Measurements from ENCODE around the gene CCDC186.
"Not testable (repeated sequence)": the region's sequence is repeated elsewhere in the genome, so short reads cannot be mapped to it uniquely, and the experiment has no call there.

The CCDC186 gene

DNA sequence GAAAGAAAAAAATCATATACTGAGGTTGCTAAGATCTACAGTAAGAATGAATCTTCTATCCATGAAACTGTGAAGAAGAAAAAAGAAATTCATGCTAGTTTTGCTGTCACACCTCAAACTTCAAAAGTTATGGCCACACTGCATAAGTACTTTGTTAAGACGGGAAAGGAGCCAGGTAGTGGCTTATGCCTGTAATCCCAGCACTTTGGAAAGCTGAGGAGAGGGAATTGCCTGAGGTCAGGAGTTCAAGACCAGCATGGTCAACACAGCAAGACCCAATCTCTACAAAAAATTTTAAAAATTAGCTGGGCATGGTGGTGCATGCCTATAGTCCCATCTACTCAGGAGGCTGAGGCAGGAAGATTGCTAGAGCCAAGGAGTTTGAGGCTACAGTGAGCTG, 22.1 kb downstream of the CCDC186 start:
- Mint-ChIP-seq H3K27me3 (no peaks in the 10 kb centered on the region), H3K27ac (no peak overlapping the region), H3K4me1 (peaks cover 20% of the 10 kb centered on the region), H3K4me3 (no peak overlapping the region), H3K36me3 (peaks cover 29% of the 10 kb centered on the region), H3K9me3 (no peaks in the 10 kb centered on the region)

DNA sequence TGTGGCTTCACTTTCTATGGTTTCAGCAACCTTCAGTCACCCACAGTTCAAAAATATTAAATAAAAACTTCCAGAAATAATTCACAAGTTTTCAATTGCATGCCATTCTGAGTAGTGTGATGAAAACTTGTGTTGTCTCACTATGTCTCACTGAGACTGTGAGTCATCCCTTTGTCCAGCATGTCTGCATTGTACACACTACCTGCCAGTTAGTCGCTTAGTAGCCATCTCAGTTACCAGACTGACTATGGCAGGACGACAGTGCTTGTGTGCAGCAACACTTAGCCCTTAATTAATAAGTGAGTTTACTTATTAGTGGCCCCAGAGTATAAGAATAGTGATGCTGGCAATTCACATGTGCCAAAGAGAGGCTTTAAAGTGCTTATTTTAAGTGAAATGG, 22.5 kb downstream of the CCDC186 start:
- H3K27me3 Mint-ChIP-seq, result no peaks in the 10 kb centered on the region
- no peaks in the 10 kb centered on the region for H3K9me3 Mint-ChIP-seq
- peaks cover 29% of the 10 kb centered on the region for H3K36me3 Mint-ChIP-seq
- H3K27ac Mint-ChIP-seq, result no peak overlapping the region
- H3K4me3 Mint-ChIP-seq, result no peak overlapping the region
- H3K4me1 Mint-ChIP-seq, result peaks cover 20% of the 10 kb centered on the region

DNA sequence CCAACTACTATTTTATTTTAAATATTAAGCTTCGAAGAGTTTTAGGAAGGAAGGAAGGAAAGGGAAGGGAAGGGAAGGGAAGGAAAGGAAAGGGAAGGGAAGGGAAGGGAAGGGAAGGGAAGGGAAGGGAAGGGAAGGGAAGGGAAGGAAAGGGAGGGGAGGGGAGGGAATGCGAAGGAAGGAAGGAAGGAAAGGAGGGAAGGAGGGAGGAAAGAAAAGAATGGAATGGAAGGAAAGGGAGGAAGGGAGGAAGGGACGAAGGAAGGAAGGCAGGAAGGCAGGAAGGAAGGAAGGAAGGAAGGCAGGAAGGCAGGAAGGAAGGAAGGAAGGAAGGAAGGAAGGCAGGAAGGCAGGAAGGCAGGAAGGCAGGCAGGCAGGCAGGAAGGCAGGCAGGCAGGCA, 24.5 kb downstream of the CCDC186 start:
- Mint-ChIP-seq H3K4me1 (peaks cover 16% of the 10 kb centered on the region), H3K36me3 (peaks cover 24% of the 10 kb centered on the region)
- not testable (repeated sequence) for H3K4me3 Mint-ChIP-seq, H3K9me3 Mint-ChIP-seq, H3K27me3 Mint-ChIP-seq, H3K27ac Mint-ChIP-seq

DNA sequence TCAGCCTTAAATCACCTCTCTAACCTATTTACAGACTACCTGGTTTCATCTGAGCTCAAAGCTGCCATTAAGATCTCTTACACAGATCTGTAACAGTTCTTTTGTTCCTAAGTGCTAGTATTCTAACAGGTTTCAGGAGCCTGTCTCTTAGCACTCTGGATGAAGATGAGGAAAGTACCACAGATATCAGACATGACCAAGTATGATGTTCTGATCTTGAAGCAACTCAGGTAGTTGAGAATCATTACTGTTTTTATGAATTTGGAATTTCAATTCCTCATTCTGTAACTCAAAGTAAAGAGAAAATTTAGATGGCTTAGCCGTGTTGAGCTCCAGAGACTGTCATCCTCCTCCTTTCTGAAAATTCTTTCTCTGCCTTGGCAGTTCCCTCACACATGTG, 30.8 kb downstream of the CCDC186 start:
- Mint-ChIP-seq H3K36me3 (peaks cover 19% of the 10 kb centered on the region), H3K4me3 (no peak overlapping the region), H3K27ac (no peak overlapping the region), H3K4me1 (no peaks in the 10 kb centered on the region), H3K27me3 (no peaks in the 10 kb centered on the region), H3K9me3 (no peaks in the 10 kb centered on the region)

DNA sequence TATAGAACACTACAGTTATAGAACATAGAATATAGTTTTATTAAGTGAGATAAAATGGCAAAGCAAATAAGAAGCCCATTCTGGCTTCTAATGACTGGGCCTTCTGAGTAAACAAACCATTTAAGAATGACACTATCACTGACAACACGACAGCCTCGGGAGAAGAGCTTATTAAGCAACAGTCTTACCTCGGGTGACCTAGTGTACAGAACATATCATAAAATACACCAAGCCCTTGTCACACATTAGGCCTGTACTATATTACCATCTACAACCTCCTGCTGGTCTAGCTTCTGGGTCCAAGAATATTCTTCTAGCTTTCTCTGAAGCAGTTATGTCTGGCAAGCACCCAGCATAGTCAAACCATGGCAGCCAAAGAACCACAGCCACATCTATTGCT, 32.0 kb downstream of the CCDC186 start:
- Mint-ChIP-seq H3K27ac (no peak overlapping the region), H3K36me3 (peaks cover 14% of the 10 kb centered on the region), H3K27me3 (no peaks in the 10 kb centered on the region), H3K4me1 (no peaks in the 10 kb centered on the region), H3K4me3 (no peak overlapping the region), H3K9me3 (no peaks in the 10 kb centered on the region)

DNA sequence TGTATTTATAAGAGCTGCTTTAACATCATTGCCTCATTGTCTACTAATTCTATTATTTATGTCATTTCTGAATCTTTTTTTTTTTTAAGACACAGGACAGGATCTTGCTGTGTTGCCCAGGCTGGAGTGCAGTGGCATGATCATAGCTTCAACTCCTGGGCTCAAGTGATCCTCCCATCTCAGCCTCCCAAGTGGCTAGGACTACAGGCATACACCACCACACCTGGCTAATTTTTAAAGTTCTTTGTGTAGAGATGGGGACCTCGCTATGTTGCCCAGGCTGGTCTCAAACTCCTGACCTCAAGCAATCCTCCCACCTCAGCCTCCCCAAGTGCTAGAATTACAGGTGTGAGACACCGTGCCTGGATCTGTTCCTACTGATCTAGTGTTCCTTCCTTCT, 33.2 kb downstream of the CCDC186 start:
- peaks cover 19% of the 10 kb centered on the region for H3K36me3 Mint-ChIP-seq
- not testable (repeated sequence) for H3K9me3 Mint-ChIP-seq, H3K27ac Mint-ChIP-seq, H3K4me3 Mint-ChIP-seq, H3K27me3 Mint-ChIP-seq, H3K4me1 Mint-ChIP-seq

DNA sequence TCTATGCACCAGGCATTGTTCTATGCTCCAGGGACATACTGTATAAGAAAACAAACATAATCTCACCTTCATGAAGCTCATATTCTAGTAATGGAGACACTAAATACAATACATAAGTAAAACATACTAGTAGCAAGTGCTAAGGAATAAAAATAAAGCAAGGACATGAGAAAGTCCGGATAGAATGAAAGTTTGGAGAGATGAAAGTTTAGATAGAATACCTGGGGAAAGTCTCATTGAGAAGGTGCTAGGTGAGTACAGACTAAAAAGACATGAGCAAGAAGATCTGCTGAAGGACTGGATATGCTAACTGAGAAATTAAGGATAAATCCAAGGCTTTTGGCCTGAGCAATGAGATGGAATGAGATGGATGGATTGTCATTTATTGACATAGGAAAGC, 34.0 kb downstream of the CCDC186 start:
- no peak overlapping the region for H3K4me3 Mint-ChIP-seq

DNA sequence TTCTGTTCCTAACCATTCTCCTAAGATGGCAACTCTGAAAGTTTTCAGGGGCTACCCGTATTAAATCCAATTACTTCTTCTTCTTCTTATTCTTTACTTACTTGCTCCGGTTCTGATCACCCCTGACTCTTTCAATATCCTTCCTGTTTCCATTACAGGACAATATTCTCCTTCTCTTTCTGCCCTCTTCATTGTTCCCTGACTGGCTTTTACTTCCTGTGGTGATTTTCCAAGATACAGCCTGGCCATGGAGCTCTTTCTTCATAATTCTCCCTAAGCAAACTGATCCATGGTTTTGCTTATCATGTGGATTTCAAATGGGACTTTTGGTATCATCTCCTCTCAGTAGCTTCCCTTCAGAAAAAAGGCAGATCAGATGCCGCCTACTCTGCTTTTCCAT, 35.4 kb downstream of the CCDC186 start:
- Mint-ChIP-seq H3K9me3 (no peaks in the 10 kb centered on the region), H3K4me1 (no peaks in the 10 kb centered on the region), H3K4me3 (no peak overlapping the region), H3K27ac (no peak overlapping the region), H3K27me3 (no peaks in the 10 kb centered on the region), H3K36me3 (peaks cover 26% of the 10 kb centered on the region)

More for the DNA sequence above, 34.0 kb downstream of the CCDC186 start:
- H3K27me3 Mint-ChIP-seq, result no peaks in the 10 kb centered on the region
- no peak overlapping the region for H3K27ac Mint-ChIP-seq
- H3K36me3 Mint-ChIP-seq, result peaks cover 25% of the 10 kb centered on the region
- H3K9me3 Mint-ChIP-seq, result no peaks in the 10 kb centered on the region
- H3K4me1 Mint-ChIP-seq, result no peaks in the 10 kb centered on the region

DNA sequence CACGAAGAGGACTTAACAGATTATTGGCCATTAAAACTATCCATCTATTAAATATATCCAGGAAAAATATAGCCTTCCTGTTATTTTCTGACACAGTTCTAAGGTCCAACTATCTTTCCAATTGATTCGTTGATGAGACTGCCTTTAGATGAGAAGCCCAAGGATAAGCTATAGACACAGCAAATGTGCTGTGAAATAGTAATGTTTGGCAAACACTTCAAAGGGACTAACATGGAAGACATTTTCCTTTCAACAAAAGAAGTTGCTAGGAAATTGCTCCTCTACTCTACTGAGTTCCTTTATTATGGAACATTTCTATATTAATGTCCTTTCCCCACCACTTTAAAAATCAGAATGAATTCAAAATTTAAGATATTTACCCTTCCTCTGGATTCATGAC, 38.5 kb downstream of the CCDC186 start:
- Mint-ChIP-seq H3K36me3 (peaks cover 36% of the 10 kb centered on the region), H3K27ac (no peak overlapping the region), H3K4me1 (no peaks in the 10 kb centered on the region)

DNA sequence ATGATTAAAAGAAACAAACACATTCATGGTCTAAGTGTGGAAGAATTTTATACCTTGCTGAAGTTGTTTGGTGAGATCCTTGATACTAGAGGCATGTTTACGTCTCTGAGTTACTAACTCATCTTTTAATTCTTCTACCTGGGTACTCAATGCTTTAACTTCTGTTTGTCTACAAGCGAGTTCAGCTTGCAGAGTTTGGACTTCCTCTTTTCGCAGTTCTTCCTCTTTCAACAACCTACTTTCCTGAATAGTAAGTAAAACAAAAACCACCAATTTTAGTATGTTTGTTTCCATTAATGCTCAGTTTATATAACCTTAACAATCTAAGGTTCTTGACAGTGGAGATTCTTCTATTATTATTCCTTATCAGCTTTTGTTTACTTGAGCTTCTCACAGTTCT, 42.9 kb downstream of the CCDC186 start:
- Mint-ChIP-seq H3K27me3 (no peaks in the 10 kb centered on the region), H3K4me1 (no peaks in the 10 kb centered on the region), H3K9me3 (no peaks in the 10 kb centered on the region), H3K27ac (peak overlapping the region; percentile 36), H3K4me3 (no peak overlapping the region), H3K36me3 (peaks cover 32% of the 10 kb centered on the region)

More for the DNA sequence above, 38.5 kb downstream of the CCDC186 start:
- no peaks in the 10 kb centered on the region for H3K9me3 Mint-ChIP-seq
- H3K27me3 Mint-ChIP-seq, result no peaks in the 10 kb centered on the region
- H3K4me3 Mint-ChIP-seq, result no peak overlapping the region

DNA sequence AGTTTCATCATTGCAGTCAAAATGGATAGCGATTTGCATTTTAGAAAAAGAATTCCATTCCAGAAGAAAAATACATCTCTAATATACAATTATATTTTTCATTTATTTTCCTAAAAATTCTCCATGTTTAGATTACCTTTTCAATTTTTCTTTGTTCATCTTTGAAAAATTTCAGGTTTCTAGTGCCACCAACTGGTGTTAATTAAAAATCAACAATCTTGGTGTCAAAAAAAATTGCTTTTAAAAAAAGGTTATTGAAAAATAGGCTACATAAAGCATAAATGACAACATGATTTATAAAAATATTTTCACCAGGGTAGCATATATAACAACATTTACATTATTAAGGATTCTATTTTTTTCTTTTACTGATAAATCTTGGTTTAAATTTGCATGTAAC, 53.0 kb downstream of the CCDC186 start:
- no peaks in the 10 kb centered on the region for H3K9me3 Mint-ChIP-seq
- H3K27ac Mint-ChIP-seq, result no peak overlapping the region
- peaks cover 12% of the 10 kb centered on the region for H3K36me3 Mint-ChIP-seq
- H3K27me3 Mint-ChIP-seq, result no peaks in the 10 kb centered on the region
- no peaks in the 10 kb centered on the region for H3K4me1 Mint-ChIP-seq
- no peak overlapping the region for H3K4me3 Mint-ChIP-seq

DNA sequence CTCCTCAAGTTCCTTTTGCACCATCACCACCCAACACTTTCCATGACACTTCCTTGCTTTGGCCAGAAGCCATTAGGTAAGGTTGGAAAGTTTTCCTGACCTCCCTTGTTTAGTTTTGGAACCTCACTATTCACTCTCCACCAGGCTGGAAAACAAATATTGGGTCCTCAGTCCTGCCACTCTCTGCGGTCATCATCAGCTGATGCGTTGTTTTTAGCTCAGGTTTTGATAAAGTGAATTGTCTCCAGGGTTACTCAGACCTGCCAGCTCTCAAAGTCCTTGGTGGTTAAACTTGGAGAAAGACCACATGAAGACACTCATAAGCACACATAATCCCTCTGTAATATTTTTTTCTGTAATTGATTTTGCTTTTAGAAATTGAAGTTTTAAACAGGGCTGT, 55.5 kb downstream of the CCDC186 start:
- Mint-ChIP-seq H3K4me3 (no peak overlapping the region), H3K4me1 (no peaks in the 10 kb centered on the region), H3K27ac (no peak overlapping the region), H3K36me3 (peaks cover 4% of the 10 kb centered on the region), H3K9me3 (no peaks in the 10 kb centered on the region), H3K27me3 (no peaks in the 10 kb centered on the region)

DNA sequence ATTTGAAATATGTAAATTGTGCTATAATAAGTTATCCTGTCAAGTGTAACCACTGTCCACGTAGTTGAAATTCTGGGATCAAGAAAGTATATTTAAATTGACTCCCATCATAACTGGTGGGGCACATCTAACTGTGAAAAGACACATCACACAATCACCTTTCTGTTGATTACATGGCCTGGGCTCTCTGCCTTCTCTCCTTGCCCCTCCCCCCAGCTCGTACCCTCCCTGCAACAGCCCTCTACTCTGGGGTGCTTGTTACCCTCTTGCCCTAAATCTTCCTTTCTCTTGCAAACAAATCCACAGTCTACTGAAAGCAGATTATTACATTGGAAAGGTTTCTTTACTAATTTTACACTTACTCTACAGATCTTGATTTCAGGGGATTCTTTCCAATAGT, 56.3 kb downstream of the CCDC186 start:
- no peak overlapping the region for H3K27ac Mint-ChIP-seq
- H3K36me3 Mint-ChIP-seq, result peaks cover 3% of the 10 kb centered on the region
- no peaks in the 10 kb centered on the region for H3K9me3 Mint-ChIP-seq
- peaks cover 2% of the 10 kb centered on the region for H3K27me3 Mint-ChIP-seq
- no peak overlapping the region for H3K4me3 Mint-ChIP-seq
- H3K4me1 Mint-ChIP-seq, result no peaks in the 10 kb centered on the region

DNA sequence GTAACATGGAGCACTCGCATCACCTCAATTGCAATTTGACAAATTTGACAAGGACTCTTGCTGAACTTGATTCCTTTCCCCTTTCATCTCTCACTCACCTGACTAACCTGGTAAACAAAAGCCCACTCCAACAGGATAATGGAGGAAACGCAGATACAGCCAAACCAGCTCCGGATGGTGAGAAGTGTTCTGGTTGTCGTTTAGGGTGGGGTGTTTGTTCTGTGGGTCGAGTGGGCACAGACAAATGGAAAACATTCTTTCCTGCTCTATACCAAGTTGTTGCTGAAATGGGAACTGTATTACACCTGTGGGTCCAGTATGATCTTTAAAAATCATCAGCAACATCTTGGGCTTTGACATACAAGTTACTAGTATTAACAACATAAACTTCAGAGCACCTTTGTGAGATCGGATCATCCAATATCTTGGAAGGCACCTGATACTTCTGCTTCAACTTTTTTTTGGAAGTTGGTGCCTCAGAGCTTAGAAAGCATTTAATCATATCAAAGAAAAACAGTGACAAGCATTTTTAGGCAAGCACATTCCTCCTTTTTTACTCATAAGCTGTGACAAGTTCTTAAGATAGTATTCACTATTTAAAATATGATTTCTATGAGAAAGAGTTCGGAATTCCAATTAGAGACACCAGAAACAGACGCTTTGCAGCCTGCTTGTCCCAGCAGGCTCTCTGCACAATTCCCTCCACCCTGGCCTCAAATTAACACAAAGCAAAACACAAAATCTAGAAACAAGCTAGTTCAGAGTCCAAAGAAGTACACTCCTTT, 58.1 kb downstream of the CCDC186 start:
- Mint-ChIP-seq H3K27me3 (peaks cover 2% of the 10 kb centered on the region), H3K4me1 (no peaks in the 10 kb centered on the region), H3K27ac (no peak overlapping the region), H3K36me3 (no peaks in the 10 kb centered on the region), H3K4me3 (no peak overlapping the region), H3K9me3 (no peaks in the 10 kb centered on the region)

DNA sequence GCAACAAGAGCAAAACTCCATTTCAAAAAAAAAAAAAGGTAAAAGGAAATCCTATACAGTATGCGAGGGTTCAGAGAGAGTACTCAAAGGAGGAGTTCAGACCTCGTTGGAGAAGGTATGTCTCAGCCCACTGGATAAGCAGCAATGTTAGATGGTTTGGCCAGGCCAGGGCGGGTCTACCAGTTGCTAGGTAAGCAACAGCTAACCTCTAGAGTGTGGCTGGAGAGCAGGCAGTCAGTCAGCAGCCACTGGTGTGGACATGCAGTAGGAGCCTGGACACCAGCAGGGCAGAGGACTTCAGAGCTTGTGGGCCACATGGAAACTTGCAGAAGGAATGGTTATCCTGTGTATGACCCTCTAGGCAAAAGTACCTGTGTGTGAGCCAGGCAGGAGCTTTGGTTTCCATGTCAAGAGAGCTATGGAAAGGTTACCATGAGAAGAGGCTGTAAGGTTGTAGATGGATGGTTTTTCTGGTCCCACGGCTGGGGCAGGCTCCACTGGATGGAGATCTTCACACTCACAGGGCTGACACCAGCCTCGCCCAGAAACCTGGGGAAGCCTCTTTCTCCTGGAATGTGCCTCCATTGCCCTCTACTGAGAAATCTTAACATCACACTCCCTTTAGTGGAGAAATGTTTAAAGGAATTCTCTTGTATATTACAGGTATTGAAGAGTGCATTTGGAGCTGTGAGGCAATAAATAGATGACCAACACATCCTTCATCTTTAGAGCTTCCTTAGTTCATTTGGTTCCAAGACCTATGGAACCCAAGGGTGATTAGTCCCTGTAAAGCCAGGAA, 63.6 kb downstream of the CCDC186 start:
- H3K9me3 Mint-ChIP-seq, result no peaks in the 10 kb centered on the region
- H3K36me3 Mint-ChIP-seq, result no peaks in the 10 kb centered on the region
- H3K27me3 Mint-ChIP-seq, result peaks cover 2% of the 10 kb centered on the region
- no peak overlapping the region for H3K4me3 Mint-ChIP-seq
- H3K4me1 Mint-ChIP-seq, result no peaks in the 10 kb centered on the region
- H3K27ac Mint-ChIP-seq, result no peak overlapping the region

DNA sequence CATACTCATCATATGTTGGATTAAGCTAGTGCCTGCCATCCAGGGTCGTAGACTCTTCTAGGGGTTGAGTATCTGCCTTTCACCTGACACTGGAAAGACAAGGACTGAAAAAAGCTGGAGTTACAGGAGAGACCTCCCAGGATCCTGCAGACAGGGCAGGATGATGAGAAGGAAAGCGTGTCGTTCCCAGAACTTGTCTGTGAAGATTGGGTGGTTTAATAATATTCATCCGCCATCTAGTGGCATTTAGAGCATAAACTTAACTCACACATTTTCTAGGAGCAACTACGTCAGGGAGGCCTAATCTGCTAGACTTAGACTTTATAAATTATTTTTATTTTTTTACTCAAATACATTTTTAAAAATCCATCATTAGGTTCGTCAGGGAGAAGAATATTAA, 70.7 kb downstream of the CCDC186 start:
- Mint-ChIP-seq H3K9me3 (no peaks in the 10 kb centered on the region), H3K4me3 (no peak overlapping the region), H3K27ac (no peak overlapping the region), H3K36me3 (no peaks in the 10 kb centered on the region), H3K4me1 (peaks cover 23% of the 10 kb centered on the region), H3K27me3 (peaks cover 20% of the 10 kb centered on the region)

Measured in activated naive CD4-positive, alpha-beta T cell treated with anti-CD3 and anti-CD28 coated beads, Interleukin-2, amount 50 U/mL, for 24 hours (primary cell).